Activated naive CD8-positive, alpha-beta T cell (primary cell): ENCODE measurements around the gene DDAH2.

ENCODE experiments used
- H3K27ac Mint-ChIP-seq: one replicate; pipeline ENCODE4 v1.8.0; 2021; ENCODE audit warnings: mixed read lengths
- H3K27me3 Mint-ChIP-seq: one replicate; pipeline ENCODE4 v1.8.0; 2021; ENCODE audit warnings: mixed read lengths
- H3K36me3 Mint-ChIP-seq: one replicate; pipeline ENCODE4 v1.8.0; 2021; ENCODE audit warnings: mixed read lengths
- H3K4me1 Mint-ChIP-seq: one replicate; pipeline ENCODE4 v1.8.0; 2021; ENCODE audit warnings: low read depth, mixed read lengths
- H3K4me3 Mint-ChIP-seq: one replicate; pipeline ENCODE4 v1.8.0; 2021; ENCODE audit warnings: mild to moderate bottlenecking, mixed read lengths
- H3K9me3 Mint-ChIP-seq: one replicate; pipeline ENCODE4 v1.8.0; 2021; ENCODE audit warnings: low read depth, mixed read lengths

Gene DDAH2

GRCh38 chr6:31765910-31766794, 37.1 kb upstream of the DDAH2 start:
- H3K4me3 Mint-ChIP-seq = no peak overlapping the region
- no peak overlapping the region for H3K27ac Mint-ChIP-seq
- H3K36me3 Mint-ChIP-seq = peaks cover 13% of the 10 kb centered on the region
- no peaks in the 10 kb centered on the region for H3K27me3 Mint-ChIP-seq
- H3K9me3 Mint-ChIP-seq = no peaks in the 10 kb centered on the region
- H3K4me1 Mint-ChIP-seq = peaks cover 11% of the 10 kb centered on the region

- Mint-ChIP-seq H3K4me3 (no peak overlapping the region), H3K4me1 (peaks cover 7% of the 10 kb centered on the region), H3K27me3 (no peaks in the 10 kb centered on the region), H3K36me3 (peaks cover 16% of the 10 kb centered on the region), H3K9me3 (no peaks in the 10 kb centered on the region), H3K27ac (no peak overlapping the region)
Measured at GRCh38 chr6:31765559-31765909, 36.4 kb upstream of the DDAH2 start.

GRCh38 chr6:31764198-31764597, 35.1 kb upstream of the DDAH2 start:
- peaks cover 19% of the 10 kb centered on the region for H3K36me3 Mint-ChIP-seq
- no peak overlapping the region for H3K27ac Mint-ChIP-seq

GRCh38 chr6:31763619-31763940, 34.5 kb upstream of the DDAH2 start:
- H3K4me3 Mint-ChIP-seq = no peak overlapping the region
- H3K36me3 Mint-ChIP-seq = peaks cover 23% of the 10 kb centered on the region
- H3K4me1 Mint-ChIP-seq = peaks cover 2% of the 10 kb centered on the region
- H3K27me3 Mint-ChIP-seq = no peaks in the 10 kb centered on the region
- H3K27ac Mint-ChIP-seq = no peak overlapping the region
- no peaks in the 10 kb centered on the region for H3K9me3 Mint-ChIP-seq

More at GRCh38 chr6:31764198-31764597, 35.1 kb upstream of the DDAH2 start:
- H3K4me1 Mint-ChIP-seq = peaks cover 2% of the 10 kb centered on the region
- H3K27me3 Mint-ChIP-seq = no peaks in the 10 kb centered on the region
- no peaks in the 10 kb centered on the region for H3K9me3 Mint-ChIP-seq
- H3K4me3 Mint-ChIP-seq = no peak overlapping the region

- Mint-ChIP-seq H3K27me3 (no peaks in the 10 kb centered on the region), H3K4me3 (no peak overlapping the region), H3K4me1 (peaks cover 2% of the 10 kb centered on the region), H3K9me3 (no peaks in the 10 kb centered on the region), H3K36me3 (peaks cover 23% of the 10 kb centered on the region), H3K27ac (no peak overlapping the region)
Measured at GRCh38 chr6:31762878-31763618, 33.9 kb upstream of the DDAH2 start.

- peaks cover 23% of the 10 kb centered on the region for H3K36me3 Mint-ChIP-seq
- no peak within 1 kb of the TSS for H3K27ac Mint-ChIP-seq
- no peaks in the 10 kb centered on the region for H3K9me3 Mint-ChIP-seq
- no peaks in the 10 kb centered on the region for H3K4me1 Mint-ChIP-seq
- no peaks in the 10 kb centered on the region for H3K27me3 Mint-ChIP-seq
- H3K4me3 Mint-ChIP-seq = no peak within 1 kb of the TSS
Measured at GRCh38 chr6:31762356-31762755, 33.3 kb upstream of the DDAH2 start, which contains the start of gene SAPCD1. SAPCD1 (plus strand) TSS chr6:31762656; CDS start chr6:31763055, 399 bp downstream.

GRCh38 chr6:31761343-31761742, 32.2 kb upstream of the DDAH2 start:
- no peaks in the 10 kb centered on the region for H3K4me1 Mint-ChIP-seq
- H3K36me3 Mint-ChIP-seq = peaks cover 23% of the 10 kb centered on the region
- H3K9me3 Mint-ChIP-seq = no peaks in the 10 kb centered on the region
- H3K27me3 Mint-ChIP-seq = no peaks in the 10 kb centered on the region
- H3K4me3 Mint-ChIP-seq = no peak overlapping the region
- no peak overlapping the region for H3K27ac Mint-ChIP-seq

- Mint-ChIP-seq H3K4me1 (no peaks in the 10 kb centered on the region), H3K36me3 (peaks cover 23% of the 10 kb centered on the region), H3K9me3 (no peaks in the 10 kb centered on the region), H3K27me3 (no peaks in the 10 kb centered on the region), H3K27ac (no peak overlapping the region), H3K4me3 (no peak overlapping the region)
Measured at GRCh38 chr6:31760790-31761189, 31.7 kb upstream of the DDAH2 start.

GRCh38 chr6:31758281-31758680, 29.2 kb upstream of the DDAH2 start:
- Mint-ChIP-seq H3K36me3 (peaks cover 19% of the 10 kb centered on the region), H3K4me1 (no peaks in the 10 kb centered on the region), H3K4me3 (no peak overlapping the region), H3K27me3 (no peaks in the 10 kb centered on the region), H3K27ac (no peak overlapping the region), H3K9me3 (no peaks in the 10 kb centered on the region)

GRCh38 chr6:31752739-31753319, 23.7 kb upstream of the DDAH2 start:
- Mint-ChIP-seq H3K4me3 (no peak overlapping the region), H3K36me3 (peaks cover 9% of the 10 kb centered on the region), H3K27me3 (no peaks in the 10 kb centered on the region), H3K4me1 (no peaks in the 10 kb centered on the region), H3K9me3 (no peaks in the 10 kb centered on the region), H3K27ac (no peak overlapping the region)

GRCh38 chr6:31750411-31751022, 21.4 kb upstream of the DDAH2 start:
- Mint-ChIP-seq H3K27ac (no peak overlapping the region), H3K4me1 (no peaks in the 10 kb centered on the region), H3K4me3 (no peak overlapping the region), H3K27me3 (no peaks in the 10 kb centered on the region), H3K9me3 (no peaks in the 10 kb centered on the region), H3K36me3 (peaks cover 14% of the 10 kb centered on the region)

- Mint-ChIP-seq H3K4me1 (no peaks in the 10 kb centered on the region), H3K9me3 (no peaks in the 10 kb centered on the region), H3K4me3 (no peak overlapping the region), H3K27ac (no peak overlapping the region), H3K27me3 (no peaks in the 10 kb centered on the region), H3K36me3 (peaks cover 20% of the 10 kb centered on the region)
Measured at GRCh38 chr6:31749301-31750036, 20.4 kb upstream of the DDAH2 start.

- Mint-ChIP-seq H3K9me3 (no peaks in the 10 kb centered on the region), H3K27ac (no peak overlapping the region), H3K27me3 (no peaks in the 10 kb centered on the region), H3K4me1 (peaks cover 15% of the 10 kb centered on the region), H3K4me3 (no peak overlapping the region), H3K36me3 (peaks cover 20% of the 10 kb centered on the region)
Measured at GRCh38 chr6:31744422-31744821, 15.3 kb upstream of the DDAH2 start.

GRCh38 chr6:31742894-31743293, 13.8 kb upstream of the DDAH2 start:
- no peak overlapping the region for H3K4me3 Mint-ChIP-seq
- peaks cover 30% of the 10 kb centered on the region for H3K4me1 Mint-ChIP-seq
- no peaks in the 10 kb centered on the region for H3K9me3 Mint-ChIP-seq
- H3K27ac Mint-ChIP-seq = no peak overlapping the region
- H3K36me3 Mint-ChIP-seq = peaks cover 18% of the 10 kb centered on the region
- H3K27me3 Mint-ChIP-seq = no peaks in the 10 kb centered on the region
